BE2C (cell line): ENCODE results near the gene ADI1.

Experiments used
- DNase-seq: peaks from one replicate; pipeline ENCODE4 v3.0.0-alpha.2; 2020
- H3K27me3 ChIP-seq: fragments of 250-450 bp; sonication (Bioruptor Pico); 2 replicates; pipeline ENCODE4 v1.5.1; 2020; ENCODE audit warnings: mild to moderate bottlenecking
- H3K36me3 ChIP-seq: fragments of 250-450 bp; sonication (Bioruptor Pico); 2 replicates; pipeline ENCODE4 v1.5.1; 2020; ENCODE audit warnings: mild to moderate bottlenecking
- H3K4me1 ChIP-seq: fragments of 250-450 bp; sonication (Bioruptor Pico); 2 replicates; pipeline ENCODE4 v1.5.1; 2020
- H3K4me3 ChIP-seq: 2 replicates; pipeline ENCODE4 v1.5.1; 2011; ENCODE audit warnings: low read depth, low read length
- H3K9me3 ChIP-seq: fragments of 250-450 bp; sonication (Bioruptor Pico); 2 replicates; pipeline ENCODE4 v1.5.1; 2020
- TF ChIP-seq, protein P1 (sequence below): IDR thresholded peaks from 2 replicates; pipeline ENCODE4 v1.5.1; 2012; ENCODE audit warnings: mild to moderate bottlenecking, low read depth, low read length

Gene ADI1

DNA sequence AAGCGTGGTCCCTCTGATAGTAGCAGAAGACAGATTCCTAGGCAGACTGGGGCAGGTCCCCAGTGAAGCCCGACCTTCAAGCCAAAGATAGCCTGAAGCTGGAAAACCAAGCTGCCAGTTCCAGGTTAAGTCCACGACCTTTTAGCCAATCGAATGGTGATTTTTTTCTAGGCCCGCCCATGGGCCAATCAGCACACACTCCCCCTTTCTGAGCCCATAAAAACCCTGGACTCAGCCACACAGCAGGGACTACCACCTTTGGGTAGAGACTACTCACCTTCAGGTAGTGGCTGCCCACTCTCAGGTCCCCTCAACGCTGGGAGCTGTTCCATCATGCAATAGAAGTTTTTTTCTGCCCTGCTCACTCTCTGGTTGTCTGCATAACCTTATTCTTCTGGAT is 14.5 kb upstream of the ADI1 start:
- DNase-seq, result no peak
- H3K4me3 ChIP-seq, result no peak overlapping the region
- H3K9me3 ChIP-seq, result no peaks in the 10 kb centered on the region
- peaks cover 2% of the 10 kb centered on the region; the same call in 1 of the 2 replicates for H3K36me3 ChIP-seq
- H3K4me1 ChIP-seq, result no peaks in the 10 kb centered on the region
- TF ChIP-seq, protein P1, sequence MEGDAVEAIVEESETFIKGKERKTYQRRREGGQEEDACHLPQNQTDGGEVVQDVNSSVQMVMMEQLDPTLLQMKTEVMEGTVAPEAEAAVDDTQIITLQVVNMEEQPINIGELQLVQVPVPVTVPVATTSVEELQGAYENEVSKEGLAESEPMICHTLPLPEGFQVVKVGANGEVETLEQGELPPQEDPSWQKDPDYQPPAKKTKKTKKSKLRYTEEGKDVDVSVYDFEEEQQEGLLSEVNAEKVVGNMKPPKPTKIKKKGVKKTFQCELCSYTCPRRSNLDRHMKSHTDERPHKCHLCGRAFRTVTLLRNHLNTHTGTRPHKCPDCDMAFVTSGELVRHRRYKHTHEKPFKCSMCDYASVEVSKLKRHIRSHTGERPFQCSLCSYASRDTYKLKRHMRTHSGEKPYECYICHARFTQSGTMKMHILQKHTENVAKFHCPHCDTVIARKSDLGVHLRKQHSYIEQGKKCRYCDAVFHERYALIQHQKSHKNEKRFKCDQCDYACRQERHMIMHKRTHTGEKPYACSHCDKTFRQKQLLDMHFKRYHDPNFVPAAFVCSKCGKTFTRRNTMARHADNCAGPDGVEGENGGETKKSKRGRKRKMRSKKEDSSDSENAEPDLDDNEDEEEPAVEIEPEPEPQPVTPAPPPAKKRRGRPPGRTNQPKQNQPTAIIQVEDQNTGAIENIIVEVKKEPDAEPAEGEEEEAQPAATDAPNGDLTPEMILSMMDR, result no peak
- H3K27me3 ChIP-seq, result no peaks in the 10 kb centered on the region

DNA sequence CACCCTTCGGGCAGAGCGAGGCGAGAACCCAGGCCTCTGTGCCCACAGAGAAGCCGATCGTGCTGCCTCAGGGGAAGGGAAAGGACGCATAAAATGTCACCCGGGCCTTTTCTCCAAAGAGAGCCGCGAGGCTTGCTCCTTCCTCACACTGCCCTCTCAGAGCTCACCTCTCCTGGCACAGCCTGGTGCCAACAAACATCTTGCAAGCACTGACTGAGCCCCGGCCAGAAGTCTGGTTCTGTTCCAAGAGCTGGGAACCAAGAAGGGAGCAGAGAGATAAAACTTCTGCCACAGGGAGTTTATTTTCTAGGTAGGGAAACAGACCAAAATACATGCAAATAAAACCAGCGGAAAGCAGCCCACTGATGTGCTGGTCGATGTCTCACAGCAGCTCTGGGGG is 13.6 kb upstream of the ADI1 start:
- H3K4me1 ChIP-seq, result no peaks in the 10 kb centered on the region
- TF ChIP-seq, protein P1, result no peak

DNA sequence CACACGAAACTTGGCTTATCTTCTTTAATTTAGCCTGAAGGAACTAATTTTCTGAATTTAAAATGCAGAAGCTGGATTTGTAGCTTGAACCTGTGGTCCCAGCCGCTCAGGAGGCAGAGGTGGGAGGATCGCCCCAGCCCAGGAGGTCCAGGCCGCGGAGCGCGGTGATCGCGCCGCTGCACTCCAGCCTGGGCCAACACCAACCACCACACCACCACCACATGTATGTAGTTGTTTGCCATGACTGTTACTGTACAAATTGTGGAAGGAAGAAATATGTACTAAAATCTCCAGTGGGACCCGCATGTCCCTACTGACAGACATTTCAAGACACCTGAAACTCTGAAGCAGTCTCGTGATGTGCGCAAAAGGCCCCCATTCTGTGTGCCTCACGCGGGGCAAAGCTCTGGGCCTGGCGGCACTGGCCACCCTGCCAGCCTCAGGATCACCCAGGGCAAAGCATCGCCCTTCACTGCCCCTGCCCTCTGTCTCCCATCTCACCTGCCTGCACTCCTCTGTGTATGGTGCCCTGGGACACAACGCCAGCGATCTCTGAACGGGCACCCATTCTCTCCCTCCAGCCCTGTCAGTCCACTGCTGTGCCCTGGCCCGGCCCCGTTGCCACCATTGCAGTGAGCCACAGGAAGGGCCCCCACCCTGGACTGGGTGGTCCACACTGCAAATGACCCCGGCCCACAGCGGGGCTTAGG is 10.1 kb upstream of the ADI1 start:
- Histone ChIP-seq H3K27me3 (no peaks in the 10 kb centered on the region), H3K4me3 (no peak overlapping the region), H3K9me3 (no peaks in the 10 kb centered on the region), H3K36me3 (no peaks in the 10 kb centered on the region), H3K4me1 (peaks cover 8% of the 10 kb centered on the region)
- DNase-seq, result no peak
- TF ChIP-seq, protein P1, result no peak

More for the DNA sequence above, 13.6 kb upstream of the ADI1 start:
- no peaks in the 10 kb centered on the region for H3K36me3 ChIP-seq
- no peak overlapping the region for H3K4me3 ChIP-seq
- H3K27me3 ChIP-seq, result no peaks in the 10 kb centered on the region
- no peak for DNase-seq
- no peaks in the 10 kb centered on the region for H3K9me3 ChIP-seq

DNA sequence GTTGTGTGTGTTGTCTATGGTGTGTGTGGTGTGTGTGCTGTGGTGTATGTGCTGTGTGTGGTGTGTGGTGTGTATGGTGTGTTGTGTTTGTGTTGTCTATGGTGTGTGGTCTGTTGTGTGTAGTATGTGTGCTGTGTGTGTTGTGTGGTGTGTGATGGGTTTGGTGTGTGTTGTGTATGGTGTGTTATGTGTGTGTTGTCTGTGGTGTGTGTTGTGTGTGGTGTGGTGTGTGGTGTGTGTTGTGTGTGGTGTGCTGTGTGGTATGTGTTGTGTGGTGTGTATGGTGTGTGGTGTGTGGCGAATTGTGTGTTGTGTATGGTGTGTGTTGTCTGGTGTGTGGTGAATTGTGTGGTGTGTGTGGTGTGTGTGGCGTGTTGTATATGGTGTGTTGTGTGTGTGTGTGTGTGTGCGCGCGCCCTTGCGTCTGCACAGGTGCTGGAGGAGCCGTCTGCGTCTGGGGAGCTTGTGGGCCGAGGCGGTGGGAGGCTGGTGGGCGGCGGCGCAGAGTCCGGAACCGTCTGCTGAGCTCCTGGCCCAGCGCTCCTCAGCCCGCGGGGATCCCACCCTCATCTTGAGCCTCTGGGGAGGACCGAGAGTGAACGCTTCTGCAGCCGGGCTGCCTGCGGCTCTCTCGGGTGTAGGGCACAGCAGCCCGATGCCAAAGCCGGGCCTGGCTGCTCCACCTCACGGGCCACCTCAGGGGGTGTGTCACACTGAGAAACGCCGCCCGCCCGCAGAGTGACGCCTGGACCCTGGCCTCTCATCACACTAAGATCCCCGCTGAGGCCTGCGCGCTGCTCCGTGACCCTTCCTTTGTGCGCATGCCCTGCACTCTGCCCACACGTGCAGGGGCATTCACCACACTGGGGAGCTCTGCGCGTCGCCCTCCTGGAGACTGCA is 8.8 kb upstream of the ADI1 start:
- H3K4me3 ChIP-seq, result no peak overlapping the region
- no peak for DNase-seq
- H3K36me3 ChIP-seq, result no peaks in the 10 kb centered on the region
- H3K4me1 ChIP-seq, result peaks cover 18% of the 10 kb centered on the region
- no peaks in the 10 kb centered on the region for H3K27me3 ChIP-seq
- H3K9me3 ChIP-seq, result no peaks in the 10 kb centered on the region
- TF ChIP-seq, protein P1, result no peak

DNA sequence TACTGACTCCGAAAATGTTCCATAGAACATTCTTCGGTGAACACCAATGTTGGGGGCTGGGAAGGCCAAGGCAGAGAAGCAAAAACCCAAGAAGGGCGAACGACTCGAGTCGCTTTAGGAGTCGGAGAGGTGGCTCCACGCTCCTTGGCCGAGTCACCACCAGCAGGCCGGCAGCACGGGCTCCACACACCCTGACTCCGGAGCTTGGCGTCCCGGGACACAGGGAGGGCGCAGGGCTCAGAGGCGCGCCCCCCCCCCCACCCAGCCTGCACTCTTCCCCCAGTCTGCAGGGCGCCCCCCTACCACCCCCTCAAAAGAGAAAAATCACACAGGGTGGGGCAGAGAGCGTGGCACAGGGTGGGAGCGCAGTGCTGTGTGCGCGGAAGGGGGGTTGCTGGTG is 7.5 kb upstream of the ADI1 start:
- TF ChIP-seq, protein P1, result no peak
- DNase-seq, result no peak
- H3K36me3 ChIP-seq, result no peaks in the 10 kb centered on the region
- H3K9me3 ChIP-seq, result no peaks in the 10 kb centered on the region
- no peak overlapping the region for H3K4me3 ChIP-seq
- no peaks in the 10 kb centered on the region for H3K27me3 ChIP-seq
- peaks cover 18% of the 10 kb centered on the region for H3K4me1 ChIP-seq
